K562 (cell line): ENCODE measurements around the gene ARF5. TPM values are rescaled to one million over a fixed set of nuclear protein-coding genes. Genes with fewer than 3 reads are reported as not detected.

Source experiments
- BRCA1 ChIP-seq, 2 experiments: fragments of 450-650 bp in 1 of 2; sonication (generic) in 1 of 2; formaldehyde crosslinking in 1 of 2; IDR thresholded peaks; 2 replicates each; pipeline versions ENCODE4 v1.5.0 to v1.6.1; 2017 to 2020; ENCODE audit warnings: mild to moderate bottlenecking in 1 of 2, missing genetic modification reagents in 1 of 2
- CTBP1 ChIP-seq: fragments of 450-650 bp; IDR thresholded peaks from 2 replicates; pipeline ENCODE4 v1.6.1; 2016; ENCODE audit warnings: borderline replicate concordance
- ESRRB ChIP-seq: fragments of 250-450 bp; sonication (Bioruptor Pico); IDR thresholded peaks from 2 replicates; pipeline ENCODE4 v1.5.0; 2020; ENCODE audit warnings: mild to moderate bottlenecking, moderate library complexity, borderline replicate concordance
- HDAC1 ChIP-seq, 2 experiments: fragments of 450-650 bp; IDR thresholded peaks; 2 replicates each; pipeline ENCODE4 v1.6.1; 2016 to 2017; ENCODE audit warnings: inconsistent platforms in 1 of 2, mild to moderate bottlenecking in 1 of 2, moderate library complexity in 1 of 2
- HIVEP1 ChIP-seq: fragments of 250-450 bp; sonication (Bioruptor Pico); IDR thresholded peaks from 2 replicates; pipeline ENCODE4 v1.4.0; 2020; ENCODE audit warnings: mild to moderate bottlenecking
- KAT2B ChIP-seq: IDR thresholded peaks from one replicate; pipeline ENCODE4 v1.6.1; 2012; ENCODE audit warnings: low read depth, mild to moderate bottlenecking, control low read depth, inconsistent platforms, low read length, moderate library complexity
- KDM2B ChIP-seq: fragments of 250-450 bp; sonication (Bioruptor Pico); IDR thresholded peaks from 2 replicates; pipeline ENCODE4 v1.8.0; 2021; ENCODE audit warnings: mild to moderate bottlenecking, moderate library complexity
- MAFG ChIP-seq: fragments of 450-650 bp; conservative IDR thresholded peaks from 2 replicates; pipeline ENCODE4 v1.6.1; 2016; ENCODE audit warnings: missing genetic modification characterization, missing compliant biosample characterization
- MEIS2 ChIP-seq: fragments of 450-650 bp; IDR thresholded peaks from 2 replicates; pipeline ENCODE4 v1.6.1; 2014; ENCODE audit warnings: mild to moderate bottlenecking; ENCODE audit not compliant: partially characterized antibody
- NFXL1 ChIP-seq: fragments of 450-650 bp; formaldehyde crosslinking; IDR thresholded peaks from 2 replicates; pipeline ENCODE4 v1.4.0; 2021; ENCODE audit warnings: mild to moderate bottlenecking
- RAD21 ChIP-seq, 2 experiments: fragments of 250-450 bp in 1 of 2; fragments of 450-650 bp in 1 of 2; sonication (Bioruptor Pico) in 1 of 2; formaldehyde crosslinking in 1 of 2; IDR thresholded peaks in 1 of 2; conservative IDR thresholded peaks in 1 of 2; 2 replicates each; pipeline versions ENCODE4 v1.4.0 to v1.8.0; 2020 to 2022; ENCODE audit warnings: mild to moderate bottlenecking in 2 of 2, moderate library complexity in 1 of 2
- SAFB2 ChIP-seq: fragments of 200-400 bp; formaldehyde crosslinking; IDR thresholded peaks from 2 replicates; pipeline ENCODE4 v1.6.1; 2018; ENCODE audit warnings: borderline replicate concordance, low read length, low read depth, moderate library complexity; ENCODE audit not compliant: severe bottlenecking
- SOX6 ChIP-seq: fragments of 450-650 bp; IDR thresholded peaks from 2 replicates; pipeline ENCODE4 v1.6.1; 2014; ENCODE audit warnings: mild to moderate bottlenecking
- ZNF174 ChIP-seq: fragments of 250-450 bp; sonication (Bioruptor Pico); IDR thresholded peaks from 2 replicates; pipeline ENCODE4 v1.4.0; 2020; ENCODE audit warnings: mild to moderate bottlenecking
- ZNF586 ChIP-seq: fragments of 450-650 bp; formaldehyde crosslinking; conservative IDR thresholded peaks from 2 replicates; pipeline ENCODE4 v1.4.0; 2020; ENCODE audit warnings: mild to moderate bottlenecking, moderate library complexity
- polyA plus RNA-seq, 8 experiments: library from polyadenylated mRNA; depleted of rRNA in 4 of 8; stranded (reverse) in 5 of 8; unstranded in 3 of 8; fragments of >200 nt; fragmentation: Nextera tagmentation in 2 of 8; fragmentation: Illumina TruSeq in 1 of 8; extraction: Ambion mirVana in 2 of 8; extraction: Trizol in 1 of 8; gene quantifications; 2 replicates each; pipeline versions ENCODE4 v1.2.1 to v1.2.3, GENCODE V29; 2011 to 2014; ENCODE audit warnings: inconsistent platforms in 1 of 8, missing spikeins in 1 of 8
- total RNA-seq, 7 experiments: library from RNA; depleted of rRNA in 6 of 7; stranded (reverse); fragments of >200 nt in 6 of 7; fragmentation: Illumina TruSeq in 2 of 7; extraction: Trizol in 2 of 7; gene quantifications; 2 replicates each; pipeline versions ENCODE4 v1.2.1 to v1.2.3, GENCODE V29; 2011 to 2021; ENCODE audit warnings: low replicate concordance in 1 of 7
- TF ChIP-seq, protein P1 (sequence below): sonication (generic); formaldehyde crosslinking; IDR thresholded peaks from 2 replicates; pipeline ENCODE4 v1.8.0; 2023; ENCODE audit warnings: mild to moderate bottlenecking, missing genetic modification reagents
- TF ChIP-seq, protein P2 (sequence below): fragments of 250-450 bp; sonication (Bioruptor Pico); IDR thresholded peaks from 2 replicates; pipeline ENCODE4 v1.4.0; 2020; ENCODE audit warnings: mild to moderate bottlenecking
- TF ChIP-seq, protein P3 (sequence below), 2 experiments: IDR thresholded peaks; 2 replicates each; pipeline ENCODE4 v1.6.1; 2012; ENCODE audit warnings: improper control_type of control experiment in 2 of 2, low read depth in 2 of 2, low read length in 2 of 2, borderline replicate concordance in 1 of 2
- TF ChIP-seq, protein P4 (sequence below): sonication (generic); formaldehyde crosslinking; IDR thresholded peaks from 2 replicates; pipeline ENCODE4 v1.4.0; 2020; ENCODE audit warnings: mild to moderate bottlenecking, missing genetic modification reagents

The ARF5 gene
- total and polyA plus RNA-seq, 9 of the 15 experiments (the other 6 are each of a cell fraction or from before 2014, with no cell fraction given): 8.1 to 290 (median 125) TPM

DNA sequence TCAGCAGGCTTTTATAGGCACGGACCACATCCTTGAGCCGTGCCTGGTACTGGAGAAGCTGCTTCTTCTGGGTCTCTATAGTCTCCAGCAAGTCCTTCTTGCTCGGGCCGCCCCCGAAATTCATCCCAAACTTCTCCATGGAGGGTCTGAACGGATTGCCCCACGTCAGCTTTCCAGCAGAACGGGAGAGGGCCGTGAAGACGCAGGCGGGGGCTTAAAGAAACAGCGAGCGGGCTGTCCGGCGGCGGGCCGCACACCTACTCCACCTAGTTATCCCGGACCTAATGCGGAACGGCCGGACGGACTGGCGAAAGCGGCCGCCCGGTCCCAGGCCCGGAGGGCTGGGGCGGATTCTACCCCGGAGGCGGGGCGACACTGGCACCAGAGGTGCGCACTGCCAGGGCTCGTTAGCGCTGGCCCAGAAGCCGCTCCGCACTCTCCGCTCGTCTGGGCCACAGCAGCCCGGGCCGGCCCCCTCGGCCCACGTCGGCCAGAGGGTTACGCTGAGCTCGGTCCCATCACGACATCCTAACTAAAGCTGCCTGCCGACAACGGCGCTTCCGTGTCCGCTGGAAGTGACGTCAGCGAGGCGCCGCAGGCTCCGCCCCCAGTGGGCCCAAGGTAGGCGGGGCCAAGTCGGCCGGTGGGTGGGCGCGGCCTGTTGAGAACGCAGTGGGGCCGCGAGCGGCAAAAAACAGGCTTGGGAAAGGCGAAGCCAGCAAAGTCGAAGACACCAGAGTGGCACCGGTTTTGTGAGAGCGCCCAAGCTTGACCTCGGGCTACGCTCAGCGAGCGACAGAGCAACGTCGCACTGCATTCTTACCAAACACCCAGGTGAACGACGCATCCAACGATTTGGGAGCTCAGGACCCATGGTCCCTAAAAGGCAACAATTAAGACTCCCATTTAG lies 2.9 kb upstream of the ARF5 start, which contains the start of gene GCC1 (continued):
- no peak for TF ChIP-seq ESRRB (CRISPR knock-in tag)
- TF ChIP-seq MAFG (tag): no peak
- TF ChIP-seq HDAC1 (IDR thresholded peaks at IDR 0.05): peak in 1 of 2 experiments; percentile 96; a peak in 2 of 4 replicates
- TF ChIP-seq MEIS2: peak; percentile 10
- TF ChIP-seq CTBP1: peak; percentile 80
- 0 out of 2 replicates have a peak, but pooled peaks have one; percentile 52 for TF ChIP-seq HIVEP1 (CRISPR knock-in tag)
- TF ChIP-seq SAFB2: no peak
- TF ChIP-seq NFXL1 (CRISPR knock-in tag): peak; percentile 68; the same call in 1 of the 2 replicates
- no peak for TF ChIP-seq KDM2B (CRISPR knock-in tag)
- no peak for TF ChIP-seq KAT2B
- TF ChIP-seq, protein P1, sequence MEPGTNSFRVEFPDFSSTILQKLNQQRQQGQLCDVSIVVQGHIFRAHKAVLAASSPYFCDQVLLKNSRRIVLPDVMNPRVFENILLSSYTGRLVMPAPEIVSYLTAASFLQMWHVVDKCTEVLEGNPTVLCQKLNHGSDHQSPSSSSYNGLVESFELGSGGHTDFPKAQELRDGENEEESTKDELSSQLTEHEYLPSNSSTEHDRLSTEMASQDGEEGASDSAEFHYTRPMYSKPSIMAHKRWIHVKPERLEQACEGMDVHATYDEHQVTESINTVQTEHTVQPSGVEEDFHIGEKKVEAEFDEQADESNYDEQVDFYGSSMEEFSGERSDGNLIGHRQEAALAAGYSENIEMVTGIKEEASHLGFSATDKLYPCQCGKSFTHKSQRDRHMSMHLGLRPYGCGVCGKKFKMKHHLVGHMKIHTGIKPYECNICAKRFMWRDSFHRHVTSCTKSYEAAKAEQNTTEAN (CRISPR knock-in tag): peak; percentile 78; the same call in 1 of the 2 replicates
- no peak for TF ChIP-seq RAD21 (CRISPR knock-in tag; conservative IDR thresholded peaks at IDR 0.05 in 1 of 2, IDR thresholded peaks at IDR 0.05 in 1 of 2)
- no peak for TF ChIP-seq ZNF586 (CRISPR knock-in tag)
- peak; percentile 25; the same call in 1 of the 2 replicates for TF ChIP-seq SOX6
- TF ChIP-seq, protein P2, sequence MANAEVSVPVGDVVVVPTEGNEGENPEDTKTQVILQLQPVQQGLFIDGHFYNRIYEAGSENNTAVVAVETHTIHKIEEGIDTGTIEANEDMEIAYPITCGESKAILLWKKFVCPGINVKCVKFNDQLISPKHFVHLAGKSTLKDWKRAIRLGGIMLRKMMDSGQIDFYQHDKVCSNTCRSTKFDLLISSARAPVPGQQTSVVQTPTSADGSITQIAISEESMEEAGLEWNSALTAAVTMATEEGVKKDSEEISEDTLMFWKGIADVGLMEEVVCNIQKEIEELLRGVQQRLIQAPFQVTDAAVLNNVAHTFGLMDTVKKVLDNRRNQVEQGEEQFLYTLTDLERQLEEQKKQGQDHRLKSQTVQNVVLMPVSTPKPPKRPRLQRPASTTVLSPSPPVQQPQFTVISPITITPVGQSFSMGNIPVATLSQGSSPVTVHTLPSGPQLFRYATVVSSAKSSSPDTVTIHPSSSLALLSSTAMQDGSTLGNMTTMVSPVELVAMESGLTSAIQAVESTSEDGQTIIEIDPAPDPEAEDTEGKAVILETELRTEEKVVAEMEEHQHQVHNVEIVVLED (CRISPR knock-in tag): no peak
- TF ChIP-seq, protein P3, sequence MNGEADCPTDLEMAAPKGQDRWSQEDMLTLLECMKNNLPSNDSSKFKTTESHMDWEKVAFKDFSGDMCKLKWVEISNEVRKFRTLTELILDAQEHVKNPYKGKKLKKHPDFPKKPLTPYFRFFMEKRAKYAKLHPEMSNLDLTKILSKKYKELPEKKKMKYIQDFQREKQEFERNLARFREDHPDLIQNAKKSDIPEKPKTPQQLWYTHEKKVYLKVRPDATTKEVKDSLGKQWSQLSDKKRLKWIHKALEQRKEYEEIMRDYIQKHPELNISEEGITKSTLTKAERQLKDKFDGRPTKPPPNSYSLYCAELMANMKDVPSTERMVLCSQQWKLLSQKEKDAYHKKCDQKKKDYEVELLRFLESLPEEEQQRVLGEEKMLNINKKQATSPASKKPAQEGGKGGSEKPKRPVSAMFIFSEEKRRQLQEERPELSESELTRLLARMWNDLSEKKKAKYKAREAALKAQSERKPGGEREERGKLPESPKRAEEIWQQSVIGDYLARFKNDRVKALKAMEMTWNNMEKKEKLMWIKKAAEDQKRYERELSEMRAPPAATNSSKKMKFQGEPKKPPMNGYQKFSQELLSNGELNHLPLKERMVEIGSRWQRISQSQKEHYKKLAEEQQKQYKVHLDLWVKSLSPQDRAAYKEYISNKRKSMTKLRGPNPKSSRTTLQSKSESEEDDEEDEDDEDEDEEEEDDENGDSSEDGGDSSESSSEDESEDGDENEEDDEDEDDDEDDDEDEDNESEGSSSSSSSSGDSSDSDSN (IDR thresholded peaks at IDR 0.05; ENCODE audit: borderline replicate concordance in 1 of 2, low read depth in 2 of 2, low read length in 2 of 2): peak in 1 of 2 experiments; percentile 76; a peak in 1 of 4 replicates
- TF ChIP-seq BRCA1 (IDR thresholded peaks at IDR 0.05): no peak
- TF ChIP-seq BRCA1 (CRISPR knock-in tag; IDR thresholded peaks at IDR 0.05): no peak
- TF ChIP-seq, protein P4, sequence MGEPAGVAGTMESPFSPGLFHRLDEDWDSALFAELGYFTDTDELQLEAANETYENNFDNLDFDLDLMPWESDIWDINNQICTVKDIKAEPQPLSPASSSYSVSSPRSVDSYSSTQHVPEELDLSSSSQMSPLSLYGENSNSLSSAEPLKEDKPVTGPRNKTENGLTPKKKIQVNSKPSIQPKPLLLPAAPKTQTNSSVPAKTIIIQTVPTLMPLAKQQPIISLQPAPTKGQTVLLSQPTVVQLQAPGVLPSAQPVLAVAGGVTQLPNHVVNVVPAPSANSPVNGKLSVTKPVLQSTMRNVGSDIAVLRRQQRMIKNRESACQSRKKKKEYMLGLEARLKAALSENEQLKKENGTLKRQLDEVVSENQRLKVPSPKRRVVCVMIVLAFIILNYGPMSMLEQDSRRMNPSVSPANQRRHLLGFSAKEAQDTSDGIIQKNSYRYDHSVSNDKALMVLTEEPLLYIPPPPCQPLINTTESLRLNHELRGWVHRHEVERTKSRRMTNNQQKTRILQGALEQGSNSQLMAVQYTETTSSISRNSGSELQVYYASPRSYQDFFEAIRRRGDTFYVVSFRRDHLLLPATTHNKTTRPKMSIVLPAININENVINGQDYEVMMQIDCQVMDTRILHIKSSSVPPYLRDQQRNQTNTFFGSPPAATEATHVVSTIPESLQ (CRISPR knock-in tag): peak; percentile 63; the same call in 1 of the 2 replicates
- TF ChIP-seq ZNF174: peak; percentile 46; the same call in 1 of the 2 replicates
